IMR-90 (cell line): Measurements from ENCODE around the gene CAPN9. TPM values are rescaled to one million over a fixed set of nuclear protein-coding genes. Genes with fewer than 3 reads are reported as not detected.
A peak's percentile ranks its signal among the peaks of the same experiment; 100 is the strongest.

Experiments
- ATAC-seq: fragments of 200-7000 bp; cut with Tn5 transposase; 2 replicates; pipeline ENCODE4 v1.9.1; 2020; ENCODE audit warnings: low read depth, mild to moderate bottlenecking, moderate library complexity
- BruUV-seq: library from RNA; stranded (reverse); fragments of 400-500 nt; replicated peaks from 2 replicates; lab custom pipeline; 2021; lab: Mats Ljungman, UMichigan
- CTCF ChIA-PET: fragments of 300-600 bp; formaldehyde crosslinking; extraction: SDS; loops from one replicate; lab custom pipeline; 2021; ENCODE audit warnings: antibody characterized with exemption; lab: Yijun Ruan, JAX
- POLR2A ChIA-PET: fragments of 300-600 bp; sonication (Branson Sonifier 250); formaldehyde crosslinking; loops from one replicate; lab custom pipeline; 2022; ENCODE audit warnings: antibody characterized with exemption; ENCODE audit not compliant: unreplicated experiment; lab: Charles Lee
- DNase-seq: peaks from one replicate; pipeline ENCODE4 v3.0.0; 2013
- H2AFZ ChIP-seq: replicated peaks from 2 replicates; pipeline ENCODE3; 2013; ENCODE audit warnings: low read length, mild to moderate bottlenecking; ENCODE audit not compliant: poor library complexity
- H2AK5ac ChIP-seq: 2 replicates; pipeline ENCODE4 v1.6.1; 2013; ENCODE audit warnings: low read depth, low read length, inconsistent platforms
- H2AK9ac ChIP-seq: replicated peaks from 2 replicates; pipeline ENCODE3; 2013; ENCODE audit warnings: mild to moderate bottlenecking, low read depth, low read length, moderate library complexity; ENCODE audit not compliant: poor library complexity
- H2BK120ac ChIP-seq: 2 replicates; pipeline ENCODE4 v1.6.1; 2013; ENCODE audit warnings: low read depth, low read length, inconsistent platforms
- H2BK15ac ChIP-seq: 3 replicates; pipeline ENCODE4 v1.6.1; 2013; ENCODE audit warnings: low read depth, low read length, inconsistent platforms
- H2BK20ac ChIP-seq: 2 replicates; pipeline ENCODE4 v1.6.1; 2013; ENCODE audit warnings: low read depth, mild to moderate bottlenecking, inconsistent platforms, low read length, moderate library complexity
- H2BK5ac ChIP-seq: 2 replicates; pipeline ENCODE4 v1.6.1; 2013; ENCODE audit warnings: mild to moderate bottlenecking, low read depth, low read length, inconsistent platforms; ENCODE audit not compliant: poor library complexity, severe bottlenecking
- H3K14ac ChIP-seq: replicated peaks from 2 replicates; pipeline ENCODE4 v1.6.1; 2013; ENCODE audit warnings: low read depth, low read length, inconsistent platforms
- H3K18ac ChIP-seq: 2 replicates; pipeline ENCODE4 v1.6.1; 2013; ENCODE audit warnings: low read depth, low read length, control low read depth
- H3K23ac ChIP-seq: 2 replicates; pipeline ENCODE4 v1.6.1; 2013; ENCODE audit warnings: low read depth, low read length, inconsistent platforms
- H3K27ac ChIP-seq: 2 replicates; pipeline ENCODE4 v1.5.1; 2013; ENCODE audit warnings: mild to moderate bottlenecking, control low read depth, low read length; ENCODE audit not compliant: insufficient read depth
- H3K27me3 ChIP-seq: 2 replicates; pipeline ENCODE4 v1.6.1; 2013; ENCODE audit warnings: low read length; ENCODE audit not compliant: control insufficient read depth, insufficient read depth
- H3K36me3 ChIP-seq: 2 replicates; pipeline ENCODE4 v1.6.1; 2013; ENCODE audit warnings: low read length, mixed read lengths; ENCODE audit not compliant: control insufficient read depth, insufficient read depth
- H3K4ac ChIP-seq: 2 replicates; pipeline ENCODE4 v1.6.1; 2013; ENCODE audit warnings: low read depth, low read length, inconsistent platforms
- H3K4me1 ChIP-seq: 2 replicates; pipeline ENCODE4 v1.6.1; 2013; ENCODE audit warnings: low read length, mixed read lengths; ENCODE audit not compliant: control insufficient read depth, insufficient read depth
- H3K4me2 ChIP-seq: 2 replicates; pipeline ENCODE4 v1.6.1; 2013; ENCODE audit warnings: low read depth, mild to moderate bottlenecking, control low read depth, low read length, moderate library complexity
- H3K4me3 ChIP-seq: 2 replicates; pipeline ENCODE4 v1.5.1; 2013; ENCODE audit warnings: low read depth, mild to moderate bottlenecking, control low read depth, low read length, moderate library complexity; ENCODE audit not compliant: insufficient read depth
- H3K56ac ChIP-seq: 2 replicates; pipeline ENCODE4 v1.6.1; 2013; ENCODE audit warnings: low read length, inconsistent platforms; ENCODE audit not compliant: insufficient read depth; ENCODE audit errors: extremely low read depth
- H3K79me1 ChIP-seq, 2 experiments: 2 replicates each; pipeline ENCODE4 v1.6.1; 2013; ENCODE audit warnings: low read length in 2 of 2, inconsistent platforms in 1 of 2, low read depth in 1 of 2
- H3K9ac ChIP-seq: 2 replicates; pipeline ENCODE4 v1.6.1; 2013; ENCODE audit warnings: low read depth, low read length, control low read depth
- H3K9me1 ChIP-seq: 2 replicates; pipeline ENCODE4 v1.6.1; 2013; ENCODE audit warnings: low read length, inconsistent platforms; ENCODE audit not compliant: insufficient read depth
- H3K9me3 ChIP-seq: 2 replicates; pipeline ENCODE4 v1.6.1; 2013; ENCODE audit warnings: low read length; ENCODE audit not compliant: control insufficient read depth, insufficient read depth
- H4K20me1 ChIP-seq: 2 replicates; pipeline ENCODE4 v1.6.1; 2013; ENCODE audit warnings: low read length, inconsistent platforms; ENCODE audit not compliant: insufficient read depth
- H4K5ac ChIP-seq: 2 replicates; pipeline ENCODE4 v1.6.1; 2013; ENCODE audit warnings: mild to moderate bottlenecking, low read depth, low read length, control low read depth
- H4K8ac ChIP-seq, 2 experiments: 2 replicates each; pipeline ENCODE4 v1.6.1; 2013; ENCODE audit warnings: low read depth in 2 of 2, low read length in 2 of 2, control low read depth in 1 of 2, inconsistent platforms in 1 of 2
- H4K91ac ChIP-seq: 2 replicates; pipeline ENCODE4 v1.6.1; 2013; ENCODE audit warnings: low read depth, low read length, inconsistent platforms; ENCODE audit not compliant: insufficient read depth
- BHLHE40 ChIP-seq: fragments of 150-350 bp; IDR thresholded peaks from 2 replicates; pipeline ENCODE4 v1.6.1; 2016; ENCODE audit warnings: mild to moderate bottlenecking, low read depth, low read length
- CEBPB ChIP-seq: IDR thresholded peaks from 2 replicates; pipeline ENCODE4 v1.6.1; 2012; ENCODE audit warnings: low read depth, low read length, improper control_type of control experiment
- CTCF ChIP-seq: conservative IDR thresholded peaks from 2 replicates; pipeline ENCODE4 v1.5.1; 2012; ENCODE audit warnings: mild to moderate bottlenecking, low read depth, low read length, improper control_type of control experiment
- FOS ChIP-seq: fragments of 150-350 bp; IDR thresholded peaks from 2 replicates; pipeline ENCODE4 v1.6.1; 2016; ENCODE audit warnings: low read depth, low read length
- MAFK ChIP-seq: IDR thresholded peaks from 2 replicates; pipeline ENCODE4 v1.6.1; 2012; ENCODE audit warnings: low read depth, low read length, improper control_type of control experiment
- MAZ ChIP-seq: IDR thresholded peaks from 2 replicates; pipeline ENCODE4 v1.6.1; 2012; ENCODE audit warnings: low read depth, mild to moderate bottlenecking, low read length, improper control_type of control experiment, moderate library complexity, borderline replicate concordance
- MXI1 ChIP-seq: IDR thresholded peaks from 2 replicates; pipeline ENCODE4 v1.6.1; 2012; ENCODE audit warnings: low read depth, mild to moderate bottlenecking, low read length, moderate library complexity, borderline replicate concordance
- RAD21 ChIP-seq: IDR thresholded peaks from 2 replicates; pipeline ENCODE4 v1.6.1; 2012; ENCODE audit warnings: low read length, improper control_type of control experiment
- SMC3 ChIP-seq: fragments of 150-350 bp; IDR thresholded peaks from 2 replicates; pipeline ENCODE4 v1.6.1; 2016; ENCODE audit warnings: low read depth, mild to moderate bottlenecking, antibody characterized with exemption, low read length, moderate library complexity
- USF2 ChIP-seq: fragments of 150-350 bp; IDR thresholded peaks from 2 replicates; pipeline ENCODE4 v1.6.1; 2017; ENCODE audit warnings: mild to moderate bottlenecking, antibody characterized with exemption, low read length, low read depth
- WGBS, 2 experiments: methylation state at CpG; one replicate each; pipeline versions ENCODE4 v1.1.5 to v1.1.7; 2013; ENCODE audit warnings: missing lambda C conversion rate in 2 of 2; ENCODE audit not compliant: insufficient read length in 1 of 2; ENCODE audit errors: extremely low coverage in 2 of 2; 5-methylcytosine and 5-hydroxymethylcytosine counted together
- dilution Hi-C: fragments of 300-500 bp; cut with HindIII; formaldehyde crosslinking; loops from one replicate; pipeline ENCODE4 v1.14.3; 2018; ENCODE audit warnings: low sequenced_read_pairs; ENCODE audit not compliant: unreplicated experiment
- in situ Hi-C: fragments of 300-500 bp; cut with MboI; formaldehyde crosslinking; loops from 3 replicates; pipeline ENCODE4 v1.14.3; 2019; ENCODE audit warnings: low sequenced_read_pairs, inconsistent platforms, mixed read lengths
- intact Hi-C: fragments of 100-400 bp; cut with micrococcal nuclease; formaldehyde crosslinking; loops from 2 replicates; pipeline ENCODE4 v1.10.0; 2022
- polyA plus RNA-seq, 3 experiments: library from polyadenylated mRNA; depleted of rRNA; stranded (reverse); fragments of >200 nt; gene quantifications; 2 replicates each; pipeline ENCODE4 v1.2.3, GENCODE V29; 2012; ENCODE audit warnings: low replicate concordance in 1 of 3
- total RNA-seq: library from RNA; depleted of rRNA; stranded (reverse); fragments of >200 nt; gene quantifications from 2 replicates; pipeline ENCODE4 v1.2.3, GENCODE V29; 2012

CAPN9 gene
- total and polyA plus RNA-seq, 2 of the 4 experiments (the other 2 are of a cell fraction), result not detected

- Histone ChIP-seq H3K27me3 (no peaks in the 10 kb centered on the region), H2BK15ac (no peak overlapping the region; the same call in 2 of the 3 replicates), H3K9me1 (no peaks in the 10 kb centered on the region), H3K9ac (no peak overlapping the region), H3K4me2 (no peak overlapping the region; the same call in 1 of the 2 replicates), H3K4me1 (peaks cover 13% of the 10 kb centered on the region), H3K27ac (peak overlapping the region; percentile 58; the same call in 1 of the 2 replicates), H3K4ac (no peak overlapping the region), H2AK9ac (peak overlapping the region; percentile 3), H3K18ac (peak overlapping the region; percentile 56; the same call in 1 of the 2 replicates), H3K36me3 (no peaks in the 10 kb centered on the region), H4K91ac (no peak overlapping the region; the same call in 1 of the 2 replicates), H4K20me1 (no peaks in the 10 kb centered on the region), H2BK20ac (no peak overlapping the region), H3K79me1 (no peaks in the 10 kb centered on the region), H4K5ac (peak overlapping the region; percentile 1; the same call in 1 of the 2 replicates), H3K56ac (no peak overlapping the region), H4K8ac (no peak overlapping the region), H3K9me3 (no peaks in the 10 kb centered on the region), H2BK120ac (peak overlapping the region; percentile 49; the same call in 1 of the 2 replicates), H2BK5ac (no peak overlapping the region), H3K4me3 (no peak overlapping the region), H3K14ac (no peak overlapping the region), H2AFZ (peak overlapping the region; percentile 8), H3K23ac (no peak overlapping the region), H2AK5ac (no peak overlapping the region)
- dilution Hi-C loops (no loop called here), in situ Hi-C loops (no loop called here), intact Hi-C loops (no loop called here)
- peak; percentile 80 for ATAC-seq
- TF ChIP-seq MAFK, result no peak
- TF ChIP-seq FOS, result peak; percentile 36; the same call in 1 of the 2 replicates
- TF ChIP-seq USF2, result peak; percentile 61; the same call in 1 of the 2 replicates
- TF ChIP-seq RAD21, result no peak
- TF ChIP-seq BHLHE40, result peak; percentile 54; the same call in 1 of the 2 replicates
- TF ChIP-seq MAZ, result no peak
- no peak for TF ChIP-seq SMC3
- TF ChIP-seq CTCF, result no peak
- 0 out of 2 replicates have a peak, but pooled peaks have one; percentile 36 for TF ChIP-seq MXI1
- TF ChIP-seq CEBPB, result peak; percentile 65
- ChIA-PET CTCF (no interaction called here), POLR2A (no interaction called here)
- peak; percentile 88 for DNase-seq
- 69% methylated on average over 7 of the region's 15 CpGs; no CpG with 5 or more reads in 1 of the 2 experiments for WGBS, 2 experiments
- no TSS peak for BruUV-seq
Observed at GRCh38 chr1:230768903-230769570, 21.8 kb downstream of the CAPN9 start.
